Endothelial cell of umbilical vein (primary cell): Measurements from ENCODE around the gene TMEM167A.

Experiments used
- EZH2 ChIP-seq: IDR thresholded peaks from 2 replicates; pipeline ENCODE4 v1.6.1; 2012; ENCODE audit warnings: borderline replicate concordance, low read depth, mild to moderate bottlenecking, moderate library complexity, low read length, inconsistent platforms; ENCODE audit not compliant: severe bottlenecking
- JUN ChIP-seq: IDR thresholded peaks from 2 replicates; pipeline ENCODE4 v1.6.1; 2011; ENCODE audit warnings: borderline replicate concordance, low read depth; ENCODE audit not compliant: insufficient read length, insufficient read depth
- POLR2A ChIP-seq: IDR thresholded peaks from 2 replicates; pipeline ENCODE4 v1.6.1; 2012; ENCODE audit warnings: low read depth, mild to moderate bottlenecking, control low read depth, low read length
- POLR2AphosphoS5 ChIP-seq: IDR thresholded peaks from 2 replicates; pipeline ENCODE4 v1.6.1; 2012; ENCODE audit warnings: low read depth, mild to moderate bottlenecking, control low read depth, low read length, moderate library complexity; ENCODE audit not compliant: insufficient read depth
- TF ChIP-seq, protein P1 (sequence below), 2 donors: IDR thresholded peaks; 1 replicate in 1 of 2; 2 replicates in 1 of 2; pipeline ENCODE4 v1.5.1; 2011; ENCODE audit warnings: low read length in 2 of 2, mild to moderate bottlenecking in 2 of 2, moderate library complexity in 2 of 2, control low read depth in 1 of 2, inconsistent platforms in 1 of 2, low read depth in 1 of 2; ENCODE audit not compliant: insufficient read depth in 1 of 2; ENCODE audit errors: extremely low read depth in 1 of 2

GRCh38 chr5:83107692-83108420, 30.7 kb upstream of the TMEM167A start:
- no peak for TF ChIP-seq EZH2
- no peak for TF ChIP-seq POLR2A
- TF ChIP-seq, protein P1, sequence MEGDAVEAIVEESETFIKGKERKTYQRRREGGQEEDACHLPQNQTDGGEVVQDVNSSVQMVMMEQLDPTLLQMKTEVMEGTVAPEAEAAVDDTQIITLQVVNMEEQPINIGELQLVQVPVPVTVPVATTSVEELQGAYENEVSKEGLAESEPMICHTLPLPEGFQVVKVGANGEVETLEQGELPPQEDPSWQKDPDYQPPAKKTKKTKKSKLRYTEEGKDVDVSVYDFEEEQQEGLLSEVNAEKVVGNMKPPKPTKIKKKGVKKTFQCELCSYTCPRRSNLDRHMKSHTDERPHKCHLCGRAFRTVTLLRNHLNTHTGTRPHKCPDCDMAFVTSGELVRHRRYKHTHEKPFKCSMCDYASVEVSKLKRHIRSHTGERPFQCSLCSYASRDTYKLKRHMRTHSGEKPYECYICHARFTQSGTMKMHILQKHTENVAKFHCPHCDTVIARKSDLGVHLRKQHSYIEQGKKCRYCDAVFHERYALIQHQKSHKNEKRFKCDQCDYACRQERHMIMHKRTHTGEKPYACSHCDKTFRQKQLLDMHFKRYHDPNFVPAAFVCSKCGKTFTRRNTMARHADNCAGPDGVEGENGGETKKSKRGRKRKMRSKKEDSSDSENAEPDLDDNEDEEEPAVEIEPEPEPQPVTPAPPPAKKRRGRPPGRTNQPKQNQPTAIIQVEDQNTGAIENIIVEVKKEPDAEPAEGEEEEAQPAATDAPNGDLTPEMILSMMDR (IDR thresholded peaks at IDR 0.05; ENCODE audit: extremely low read depth in 1 of 2, insufficient read depth in 1 of 2, low read depth in 1 of 2, low read length in 2 of 2) = no peak
- no peak for TF ChIP-seq JUN
- no peak for TF ChIP-seq POLR2AphosphoS5
